ENCODE measurements around the gene IRF2.

- TF ChIP-seq POLR2A (IDR thresholded peaks at IDR 0.05; ENCODE audit: extremely low read depth, insufficient read length) (no peak), MYC (IDR thresholded peaks at IDR 0.05; ENCODE audit: low read depth, low read length) (no peak), CTCF (IDR thresholded peaks at IDR 0.05; ENCODE audit: low read depth, low read length) (no peak)
These were observed 15.4 kb upstream of the IRF2 start for GRCh38 chr4:184489771-184490170.
